Urothelium cell line (cell line): ENCODE results near the gene THOC3.
"Not testable (repeated sequence)": the region's sequence is repeated elsewhere in the genome, so short reads cannot be mapped to it uniquely, and the experiment has no call there.

Experiments used
- DNase-seq: peaks from one replicate; pipeline ENCODE4 v3.0.0; 2011; ENCODE audit warnings: low spot score, mixed read lengths
- FAIRE-seq: peaks from 2 replicates; lab custom pipeline; 2011; peaks lifted over from hg19 to GRCh38; lab: Jason Lieb, UNC

Gene THOC3, protein sequence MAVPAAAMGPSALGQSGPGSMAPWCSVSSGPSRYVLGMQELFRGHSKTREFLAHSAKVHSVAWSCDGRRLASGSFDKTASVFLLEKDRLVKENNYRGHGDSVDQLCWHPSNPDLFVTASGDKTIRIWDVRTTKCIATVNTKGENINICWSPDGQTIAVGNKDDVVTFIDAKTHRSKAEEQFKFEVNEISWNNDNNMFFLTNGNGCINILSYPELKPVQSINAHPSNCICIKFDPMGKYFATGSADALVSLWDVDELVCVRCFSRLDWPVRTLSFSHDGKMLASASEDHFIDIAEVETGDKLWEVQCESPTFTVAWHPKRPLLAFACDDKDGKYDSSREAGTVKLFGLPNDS

DNA sequence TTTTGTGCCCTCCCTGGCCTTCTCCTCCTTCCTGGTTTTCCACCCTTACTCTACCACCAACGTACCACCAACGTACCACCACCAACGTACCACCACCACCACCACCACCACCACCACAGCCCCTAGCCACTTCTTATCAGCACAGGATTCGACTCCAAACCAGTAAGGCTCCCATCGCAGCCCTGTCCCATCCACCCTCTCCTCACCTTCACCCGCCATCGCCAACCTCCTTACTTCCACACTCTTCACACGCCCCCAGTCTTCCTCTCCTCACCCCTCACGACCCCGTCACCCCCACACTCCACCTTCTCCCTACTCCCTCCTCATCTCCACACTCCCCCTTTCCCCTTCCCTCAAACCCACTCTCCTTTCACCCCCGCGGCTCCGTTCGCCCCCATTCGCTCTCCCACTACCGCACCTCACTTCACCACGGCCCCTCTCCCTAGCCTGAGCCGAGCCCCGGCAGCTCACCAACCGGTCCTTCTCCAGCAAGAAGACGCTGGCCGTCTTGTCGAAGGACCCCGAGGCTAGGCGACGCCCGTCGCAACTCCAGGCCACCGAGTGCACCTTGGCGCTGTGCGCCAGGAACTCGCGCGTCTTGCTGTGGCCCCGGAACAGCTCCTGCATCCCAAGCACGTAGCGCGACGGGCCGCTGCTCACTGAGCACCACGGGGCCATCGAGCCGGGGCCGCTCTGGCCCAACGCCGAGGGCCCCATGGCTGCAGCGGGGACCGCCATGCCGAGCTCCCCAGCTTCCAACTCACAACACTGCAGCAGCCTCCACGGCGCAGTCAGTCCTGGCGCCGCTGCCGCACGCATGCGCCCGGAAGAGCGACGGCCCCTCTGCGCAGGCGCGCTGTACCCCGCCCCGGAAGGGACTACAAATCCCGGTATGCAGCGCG, at the start of gene THOC3:
Gene THOC3 (minus strand): TSS at position 845 of the 902 bp plus-strand sequence. CDS start 107 bp downstream, at position 738.
- not testable (repeated sequence) for DNase-seq
- peak; percentile 32 for FAIRE-seq

GRCh38 chr5:176017324-176017723, 49.2 kb upstream of the THOC3 start:
- DNase-seq, FAIRE-seq: not testable (repeated sequence)

GRCh38 chr5:176014360-176014759, 46.2 kb upstream of the THOC3 start:
- not testable (repeated sequence) for FAIRE-seq, DNase-seq

GRCh38 chr5:176011088-176011487, 43.0 kb upstream of the THOC3 start:
- DNase-seq, FAIRE-seq: not testable (repeated sequence)

- not testable (repeated sequence) for FAIRE-seq, DNase-seq
These were observed 42.1 kb upstream of the THOC3 start for GRCh38 chr5:176010202-176010601.

- not testable (repeated sequence) for FAIRE-seq, DNase-seq
These were observed 39.1 kb upstream of the THOC3 start for GRCh38 chr5:176007220-176007619.

- not testable (repeated sequence) for FAIRE-seq, DNase-seq
These were observed 38.7 kb upstream of the THOC3 start for GRCh38 chr5:176006819-176007218.

- FAIRE-seq, DNase-seq: not testable (repeated sequence)
These were observed 29.9 kb upstream of the THOC3 start for GRCh38 chr5:175997979-175998378.

DNA sequence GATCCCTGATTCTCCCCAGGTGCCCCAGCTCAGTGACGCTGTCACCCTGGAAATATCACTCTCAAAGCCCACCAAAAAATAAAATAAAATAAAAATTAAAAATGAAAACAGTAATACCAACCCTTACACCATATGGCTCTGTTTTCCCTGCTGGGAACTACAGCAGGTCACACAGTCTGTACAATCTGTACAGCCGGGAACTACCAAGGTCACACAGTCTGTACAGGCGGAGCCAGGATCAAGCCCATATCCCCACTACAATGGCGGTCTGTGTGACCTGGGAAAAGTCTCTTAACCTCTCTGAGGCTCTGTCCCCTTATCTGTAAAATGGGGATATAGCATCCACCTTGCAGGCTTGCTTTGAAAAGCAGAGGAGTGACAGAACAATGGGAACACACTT, 29.4 kb upstream of the THOC3 start:
- FAIRE-seq, DNase-seq: not testable (repeated sequence)

GRCh38 chr5:175996791-175997190, 28.7 kb upstream of the THOC3 start:
- DNase-seq, FAIRE-seq: not testable (repeated sequence)

DNA sequence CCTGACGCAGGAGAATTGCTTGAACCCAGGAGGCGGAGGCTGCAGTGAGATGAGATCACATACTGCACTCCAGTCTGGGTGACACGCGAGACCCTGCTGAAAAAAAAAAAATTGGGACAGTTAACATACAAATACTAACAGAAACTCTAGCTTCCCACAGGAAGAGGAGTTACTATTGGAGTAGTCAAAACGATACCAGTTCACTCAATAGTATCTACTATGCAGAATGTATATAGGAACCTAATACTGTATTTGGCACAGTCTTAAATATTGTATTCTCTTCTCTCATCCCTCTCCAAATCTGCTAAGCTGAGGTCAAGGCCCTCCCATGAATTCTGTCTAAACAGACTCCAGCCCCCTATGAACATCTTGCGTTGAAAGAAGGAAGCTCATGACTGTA, 27.4 kb upstream of the THOC3 start:
- FAIRE-seq, DNase-seq: not testable (repeated sequence)

- DNase-seq, FAIRE-seq: not testable (repeated sequence)
These were observed 11.4 kb upstream of the THOC3 start for GRCh38 chr5:175979371-175979995.

- not testable (repeated sequence) for FAIRE-seq, DNase-seq
These were observed 266 bp upstream of the THOC3 start for GRCh38 chr5:175968381-175968780.

DNA sequence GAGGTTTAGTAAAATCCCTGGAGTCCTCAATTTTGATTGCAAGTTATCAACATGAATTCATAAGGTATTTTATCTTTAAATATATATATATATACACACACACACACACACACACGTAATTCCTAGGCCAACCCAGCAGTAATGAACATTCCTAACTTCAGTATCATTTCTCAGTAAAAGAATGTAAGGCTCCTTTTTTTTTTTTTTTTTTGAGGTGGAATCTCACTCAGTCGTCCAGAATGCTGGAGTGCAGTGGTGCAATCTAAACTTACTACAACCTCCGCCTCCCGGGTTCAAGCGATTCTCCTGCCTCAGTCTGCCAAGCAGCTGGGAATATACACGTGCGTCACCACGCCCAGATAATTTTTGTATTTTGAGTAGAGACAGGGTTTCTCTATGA, 5.8 kb downstream of the THOC3 start:
- not testable (repeated sequence) for FAIRE-seq, DNase-seq

DNA sequence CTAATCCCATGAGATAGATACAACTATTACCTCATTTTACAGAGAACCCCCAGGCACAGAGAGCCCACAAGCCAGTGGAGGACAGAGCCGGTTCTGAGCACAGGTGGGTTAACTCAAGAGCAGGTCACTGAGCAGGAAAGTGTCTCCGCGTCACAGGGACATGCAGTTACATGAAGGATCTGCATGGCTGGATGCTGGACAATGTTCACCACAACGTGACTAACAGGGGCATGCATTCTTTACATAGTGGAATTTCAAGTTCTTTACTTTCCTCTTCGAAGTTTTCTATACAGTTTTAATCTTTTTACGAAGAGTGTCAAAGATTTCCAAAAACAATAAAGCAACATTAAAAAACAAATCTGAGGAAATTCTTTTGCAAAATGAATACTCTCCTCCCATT, 7.9 kb downstream of the THOC3 start:
- FAIRE-seq, DNase-seq: not testable (repeated sequence)

DNA sequence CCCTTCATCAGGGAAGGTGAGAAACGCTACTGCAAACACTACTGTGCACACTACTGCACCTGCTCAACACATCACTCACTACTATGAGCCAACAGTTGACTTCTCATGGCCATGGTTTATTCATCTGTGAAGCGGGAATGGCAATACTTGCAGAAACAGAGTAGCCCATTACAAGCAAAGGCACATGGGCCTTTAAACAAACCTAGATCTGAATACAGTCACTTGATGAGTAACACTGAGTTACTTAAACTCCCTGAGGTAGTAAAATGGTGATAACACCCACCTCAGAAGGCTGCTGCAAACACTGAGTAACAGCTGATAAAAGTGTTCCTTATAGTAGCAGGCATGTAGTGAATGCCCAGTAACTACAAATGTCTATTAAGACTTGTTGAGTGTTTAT, 9.6 kb downstream of the THOC3 start:
- DNase-seq, FAIRE-seq: not testable (repeated sequence)

- not testable (repeated sequence) for DNase-seq, FAIRE-seq
These were observed 14.0 kb downstream of the THOC3 start for GRCh38 chr5:175954107-175954506.

GRCh38 chr5:175952810-175953209, 15.3 kb downstream of the THOC3 start:
- not testable (repeated sequence) for DNase-seq, FAIRE-seq

GRCh38 chr5:175951339-175951969, 16.7 kb downstream of the THOC3 start:
- DNase-seq, FAIRE-seq: not testable (repeated sequence)
